ENCODE results near the gene GDPGP1.
A peak's percentile ranks its signal among the peaks of the same experiment; 100 is the strongest.
"Not testable (repeated sequence)": the region's sequence is repeated elsewhere in the genome, so short reads cannot be mapped to it uniquely, and the experiment has no call there.

The GDPGP1 gene

GRCh38 chr15:90225504-90226234 is 8.3 kb upstream of the GDPGP1 start:
- DNase-seq (ENCODE audit: low spot score): no peak

- no peak for DNase-seq (ENCODE audit: low spot score)
Measured at GRCh38 chr15:90227336-90227735, 6.7 kb upstream of the GDPGP1 start.

DNA sequence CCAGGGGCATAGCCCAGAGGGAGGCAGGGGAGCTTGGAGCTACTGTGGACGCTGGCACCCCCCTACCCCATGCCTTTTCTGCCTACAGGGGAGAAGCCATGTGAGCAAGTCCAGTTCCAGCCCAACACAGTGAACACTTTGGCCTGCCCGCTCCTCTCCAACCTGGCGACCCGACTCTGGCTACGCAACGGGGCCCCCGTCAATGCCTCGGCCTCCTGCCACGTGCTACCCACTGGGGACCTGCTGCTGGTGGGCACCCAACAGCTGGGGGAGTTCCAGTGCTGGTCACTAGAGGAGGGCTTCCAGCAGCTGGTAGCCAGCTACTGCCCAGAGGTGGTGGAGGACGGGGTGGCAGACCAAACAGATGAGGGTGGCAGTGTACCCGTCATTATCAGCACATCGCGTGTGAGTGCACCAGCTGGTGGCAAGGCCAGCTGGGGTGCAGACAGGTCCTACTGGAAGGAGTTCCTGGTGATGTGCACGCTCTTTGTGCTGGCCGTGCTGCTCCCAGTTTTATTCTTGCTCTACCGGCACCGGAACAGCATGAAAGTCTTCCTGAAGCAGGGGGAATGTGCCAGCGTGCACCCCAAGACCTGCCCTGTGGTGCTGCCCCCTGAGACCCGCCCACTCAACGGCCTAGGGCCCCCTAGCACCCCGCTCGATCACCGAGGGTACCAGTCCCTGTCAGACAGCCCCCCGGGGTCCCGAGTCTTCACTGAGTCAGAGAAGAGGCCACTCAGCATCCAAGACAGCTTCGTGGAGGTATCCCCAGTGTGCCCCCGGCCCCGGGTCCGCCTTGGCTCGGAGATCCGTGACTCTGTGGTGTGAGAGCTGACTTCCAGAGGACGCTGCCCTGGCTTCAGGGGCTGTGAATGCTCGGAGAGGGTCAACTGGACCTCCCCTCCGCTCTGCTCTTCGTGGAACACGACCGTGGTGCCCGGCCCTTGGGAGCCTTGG is 5.9 kb upstream of the GDPGP1 start:
- no peak for DNase-seq (ENCODE audit: low spot score)

- DNase-seq (ENCODE audit: low spot score): no peak
Measured at GRCh38 chr15:90228960-90229359, 5.0 kb upstream of the GDPGP1 start.

DNA sequence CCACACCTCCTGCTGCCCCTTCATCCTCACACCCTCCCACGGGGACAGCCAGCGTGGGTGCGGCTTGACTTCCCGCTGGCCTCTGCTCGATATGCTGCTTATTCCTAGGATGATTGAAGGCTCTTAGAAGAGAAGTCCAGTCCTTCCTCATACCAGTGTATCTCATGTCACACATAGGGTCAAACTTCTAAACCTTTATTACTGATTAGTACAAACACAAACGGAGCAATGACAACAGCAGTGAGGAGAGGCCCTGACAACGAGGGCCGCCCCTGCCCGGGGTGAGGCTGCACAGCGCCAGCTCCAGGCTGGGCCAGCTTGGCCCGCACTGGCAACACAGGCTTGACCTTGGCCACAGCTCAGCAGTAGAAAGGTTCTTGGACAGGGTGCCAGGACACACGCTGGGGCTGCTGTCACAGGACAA is 3.9 kb upstream of the GDPGP1 start:
- DNase-seq (ENCODE audit: low spot score): no peak

DNA sequence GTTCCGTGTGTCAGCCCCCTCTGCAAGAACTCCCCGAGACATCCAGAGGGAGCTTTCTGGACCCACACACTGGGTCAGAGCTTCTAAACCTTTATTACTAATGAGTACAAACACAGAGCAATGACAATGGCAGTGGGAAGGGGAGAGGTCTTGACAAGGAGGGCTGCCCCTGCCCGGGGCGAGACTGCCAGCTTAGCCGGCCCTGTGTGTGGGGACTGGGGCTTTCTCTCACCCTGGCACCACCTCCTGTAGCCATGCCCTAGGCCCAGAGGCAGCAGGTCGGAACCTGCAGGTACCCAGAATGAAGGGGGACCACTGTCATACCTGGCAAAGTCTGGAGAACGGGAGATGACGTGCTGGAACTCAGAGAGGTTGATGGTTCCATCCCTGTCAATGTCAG is 3.4 kb upstream of the GDPGP1 start:
- no peak for DNase-seq (ENCODE audit: low spot score)

DNA sequence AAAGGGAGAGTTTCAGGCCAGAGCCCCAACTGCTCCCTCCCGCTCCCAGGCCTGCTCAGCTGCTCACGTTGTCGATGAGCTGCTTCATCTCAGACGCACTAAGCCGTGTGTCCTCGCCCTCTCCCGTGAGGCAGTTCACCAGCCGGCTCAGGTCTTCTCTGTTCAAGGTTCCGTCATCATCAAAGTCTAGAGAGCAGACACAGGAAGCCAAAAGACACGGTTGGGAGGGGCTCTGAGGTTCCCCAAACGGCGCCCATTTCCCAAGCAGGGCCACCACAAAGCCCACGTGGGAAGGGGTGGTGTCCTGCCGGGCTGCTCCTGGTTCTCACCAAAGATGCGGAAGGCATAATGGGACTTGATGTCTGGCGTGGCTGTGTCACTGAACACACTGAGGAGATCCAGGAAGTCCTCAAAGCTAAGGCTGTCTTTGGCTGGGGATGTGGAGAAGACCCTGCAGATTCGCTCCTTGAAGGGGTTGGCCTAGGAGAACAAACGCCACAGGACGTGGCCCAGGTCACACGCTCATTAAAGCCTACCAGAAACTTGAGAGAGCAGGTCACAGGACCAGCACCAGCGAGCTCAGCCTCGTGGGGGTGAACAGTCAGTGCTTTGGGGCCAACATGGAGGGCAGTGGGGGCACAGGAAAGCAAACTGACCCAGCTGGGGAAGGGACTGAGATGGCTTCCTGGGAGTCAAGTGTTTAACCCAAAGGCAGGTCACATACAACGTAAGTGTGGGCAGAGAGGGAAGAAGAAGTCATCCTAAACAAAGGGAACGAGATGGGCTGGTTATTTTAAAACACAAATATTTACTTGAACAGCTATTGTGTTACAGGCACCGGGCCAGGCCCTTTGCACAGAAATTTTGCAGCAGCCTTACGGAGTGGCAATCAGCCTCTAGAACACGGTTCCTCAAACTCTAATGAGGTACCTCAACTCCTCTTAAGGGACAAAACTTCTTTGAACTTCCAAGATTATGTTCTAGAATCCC is 2.7 kb upstream of the GDPGP1 start:
- no peak for DNase-seq (ENCODE audit: low spot score)

DNA sequence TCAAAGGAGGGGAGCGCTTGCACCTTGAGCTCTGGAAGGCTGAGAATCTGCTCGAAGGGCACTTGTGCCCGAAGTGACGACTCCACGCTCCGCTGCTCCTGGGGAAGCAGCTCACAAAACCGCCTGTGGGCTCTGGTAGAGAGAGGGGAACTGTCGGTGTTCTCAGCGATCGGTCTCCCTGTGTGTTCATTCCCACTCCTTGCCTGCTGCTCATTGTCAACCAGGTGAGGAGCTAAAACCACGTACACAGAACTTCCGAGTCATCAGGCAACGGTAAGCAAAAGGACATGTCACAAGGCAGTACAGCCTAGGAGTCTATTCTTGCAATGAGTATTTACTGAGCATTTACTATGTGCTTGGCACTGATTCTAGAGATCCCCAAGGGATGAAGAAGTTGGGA is 1.8 kb upstream of the GDPGP1 start:
- DNase-seq (ENCODE audit: low spot score): no peak

- no peak for DNase-seq (ENCODE audit: low spot score)
Measured at GRCh38 chr15:90232941-90233386, 1.0 kb upstream of the GDPGP1 start.

DNA sequence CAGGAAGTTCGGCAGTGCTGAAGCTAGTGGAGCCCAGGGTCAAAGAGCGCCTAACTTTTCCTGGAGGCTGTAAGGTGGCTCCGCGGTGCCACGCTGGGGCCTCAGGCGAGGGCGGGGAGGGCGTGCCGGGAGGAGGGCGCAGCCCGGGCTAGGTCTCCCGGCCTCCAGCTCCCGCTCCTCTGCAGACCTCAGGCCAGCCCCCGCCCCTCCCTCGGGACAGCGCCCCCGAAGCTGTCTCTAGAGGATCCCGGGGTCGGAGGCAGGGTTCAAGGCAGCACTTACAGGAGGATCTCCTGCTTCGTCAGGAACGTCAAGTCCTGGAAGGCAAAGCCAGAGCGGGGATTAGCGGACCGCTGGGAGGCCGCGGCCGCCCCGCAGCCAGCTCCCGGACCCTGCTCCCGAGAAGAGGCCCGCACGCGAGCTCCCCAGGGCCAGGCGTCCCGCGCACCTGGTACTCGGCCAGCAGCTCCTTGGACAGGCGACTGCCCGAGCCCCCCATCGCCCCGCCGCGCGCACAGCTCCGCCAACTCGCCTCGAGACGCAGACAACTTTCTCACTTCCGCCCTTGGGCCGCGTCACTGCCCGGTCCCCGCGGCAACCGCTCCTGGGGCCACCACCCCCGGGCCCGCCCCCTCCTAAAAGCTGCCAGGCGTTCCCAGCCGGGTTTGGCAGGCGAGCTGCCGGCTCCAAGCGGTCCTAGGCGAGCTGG is 468 bp upstream of the GDPGP1 start, which contains the start of gene CIB1:
CIB1 (minus strand) TSS at position 555 of the 709 bp plus-strand sequence; CDS start at position 499, 56 bp downstream.
- peak; percentile 97 for DNase-seq (ENCODE audit: low spot score)

DNA sequence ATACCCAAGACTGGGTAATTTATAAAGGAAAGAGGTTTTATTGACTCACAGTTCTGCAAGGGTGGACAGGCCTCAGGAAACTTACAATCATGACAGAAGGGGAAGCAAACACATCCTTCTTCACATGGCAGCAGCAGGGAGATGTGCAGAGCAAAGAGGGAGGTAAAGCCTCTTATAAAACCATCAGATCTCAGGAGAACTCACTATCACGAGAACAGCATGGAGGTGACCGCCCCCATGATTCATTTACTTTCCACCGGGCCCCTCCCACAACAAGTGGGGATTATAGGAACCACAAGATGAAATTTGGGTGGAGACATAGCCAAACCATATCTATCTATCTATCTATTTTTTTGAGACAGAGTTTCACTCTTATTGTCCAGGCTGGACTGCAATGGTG is 5.4 kb downstream of the GDPGP1 start:
- no peak for DNase-seq (ENCODE audit: low spot score)

GRCh38 chr15:90240856-90241255 is 6.8 kb downstream of the GDPGP1 start:
- no peak for DNase-seq (ENCODE audit: low spot score)

DNA sequence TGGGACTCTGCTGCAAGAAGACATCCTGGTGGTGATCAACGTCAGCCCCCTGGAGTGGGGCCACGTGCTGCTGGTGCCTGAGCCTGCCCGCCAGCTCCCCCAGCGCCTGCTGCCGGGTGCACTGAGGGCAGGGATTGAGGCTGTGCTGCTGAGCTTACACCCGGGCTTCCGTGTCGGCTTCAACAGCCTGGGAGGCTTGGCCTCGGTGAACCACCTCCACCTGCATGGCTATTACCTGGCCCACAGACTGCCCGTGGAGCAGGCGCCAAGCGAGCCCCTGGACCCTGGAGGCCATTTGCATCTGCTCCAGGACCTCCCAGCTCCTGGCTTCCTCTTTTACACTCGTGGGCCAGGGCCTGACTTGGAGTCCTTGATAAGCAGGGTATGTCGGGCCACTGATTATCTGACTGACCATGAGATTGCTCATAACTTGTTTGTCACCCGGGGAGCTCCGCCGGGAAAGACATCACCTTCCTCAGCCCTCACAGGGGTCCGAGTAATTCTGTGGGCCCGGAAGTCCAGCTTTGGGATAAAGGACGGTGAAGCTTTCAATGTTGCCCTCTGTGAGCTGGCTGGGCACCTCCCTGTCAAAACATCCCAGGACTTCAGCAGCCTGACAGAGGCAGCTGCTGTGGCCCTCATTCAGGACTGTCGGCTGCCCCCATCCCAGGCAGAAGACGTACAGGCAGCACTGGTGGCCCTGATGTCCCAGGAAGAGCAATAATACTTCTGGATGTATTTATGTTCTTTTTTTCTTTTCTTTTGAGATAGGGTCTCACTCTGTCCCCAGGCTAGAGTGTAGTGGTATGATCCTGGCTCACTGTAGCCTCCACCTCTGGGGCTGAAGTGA is 7.6 kb downstream of the GDPGP1 start:
- DNase-seq (ENCODE audit: low spot score): no peak

- DNase-seq (ENCODE audit: low spot score): no peak
Measured at GRCh38 chr15:90243943-90244639, 10.1 kb downstream of the GDPGP1 start.

- no peak for DNase-seq (ENCODE audit: low spot score)
Measured at GRCh38 chr15:90248789-90249202, 14.8 kb downstream of the GDPGP1 start.

DNA sequence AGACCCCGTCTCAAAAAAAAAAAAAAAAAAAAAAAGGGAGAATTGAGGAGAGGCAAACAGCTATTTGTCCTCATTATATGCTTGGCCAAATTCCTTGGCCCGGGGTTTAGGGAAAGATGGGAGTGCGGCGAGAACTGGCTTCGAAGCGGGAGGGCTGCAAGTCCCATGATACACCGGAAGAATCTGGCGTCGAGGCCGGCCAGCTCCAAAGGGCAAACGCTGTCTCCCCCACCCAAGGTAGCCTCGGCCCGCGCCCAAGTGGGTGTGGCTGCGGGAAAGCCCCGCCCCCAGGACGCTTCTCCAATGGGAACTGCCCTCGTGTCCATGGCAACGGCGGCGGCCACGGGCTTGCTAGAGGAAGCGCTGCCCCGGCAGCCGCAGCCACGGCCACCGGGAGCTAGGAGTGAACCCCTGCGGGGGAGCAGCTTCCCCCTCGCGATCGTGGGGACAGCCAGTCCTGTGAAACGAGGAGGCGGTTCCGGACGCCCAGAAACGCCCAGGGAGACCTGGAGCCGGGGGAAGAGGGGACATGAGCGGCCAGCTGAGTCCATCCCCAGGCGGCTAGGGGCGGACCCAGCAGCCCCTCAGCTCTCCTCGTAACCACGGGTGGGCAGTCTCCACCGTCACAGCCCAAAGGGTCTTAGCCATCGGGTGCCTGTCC is 15.3 kb downstream of the GDPGP1 start, which contains the start of gene TTLL13:
TTLL13 (plus strand) TSS at position 354 of the 661 bp plus-strand sequence. CDS start 1,075 bp downstream, outside the sequence.
- peak; percentile 84 for DNase-seq (ENCODE audit: low spot score)

GRCh38 chr15:90257776-90258175 is 23.8 kb downstream of the GDPGP1 start:
- no peak for DNase-seq (ENCODE audit: low spot score)

- DNase-seq (ENCODE audit: low spot score): no peak
Measured at GRCh38 chr15:90259524-90259923, 25.5 kb downstream of the GDPGP1 start.

DNA sequence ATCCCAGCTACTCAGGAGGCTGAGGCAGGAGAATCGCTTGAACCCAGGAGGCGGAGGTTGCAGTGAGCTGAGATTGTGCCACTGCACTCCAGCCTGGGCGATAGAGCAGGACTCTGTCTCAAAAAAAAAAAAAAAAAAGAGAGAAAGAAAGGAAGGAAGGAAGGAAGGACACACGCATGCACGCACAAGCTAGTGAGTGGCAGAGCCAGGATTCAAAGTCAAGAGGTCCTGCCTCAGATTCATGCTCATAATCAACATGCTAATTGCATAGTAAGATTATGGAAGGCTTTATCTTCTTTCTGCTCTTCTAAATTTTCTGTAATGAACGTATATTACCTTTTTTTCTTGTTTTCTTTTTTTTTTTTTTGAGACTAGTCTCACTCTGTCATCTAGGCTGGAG is 26.7 kb downstream of the GDPGP1 start:
- DNase-seq (ENCODE audit: low spot score): not testable (repeated sequence)
